ENCODE data around the gene MED8. TPM values are rescaled to one million over a fixed set of nuclear protein-coding genes. Genes with fewer than 3 reads are reported as not detected.

MED8 gene
- total and polyA plus RNA-seq, 5 donors, result 16.0 to 22.1 (median 18.8) TPM

- no peaks in the 10 kb centered on the region for H3K27me3 ChIP-seq (ENCODE audit: control insufficient read depth, insufficient read depth)
- intact Hi-C loops (cut with DNase I), result loop anchor here in 1 of 4 donors (2.0 kb wide), 1 partner anchor 110 kb away; no protein-coding TSS in a partner anchor
- 26% methylated on average over 22 of the region's 22 CpGs for WGBS
- DNase-seq, result no peak
- ATAC-seq, result peak; percentile 13 to 24
- H3K27ac ChIP-seq (ENCODE audit: low read length), result peak overlapping the region; percentile 69
- peak overlapping the region; percentile 45 for H3K4me3 ChIP-seq (ENCODE audit: low read length)
- H3K4me1 ChIP-seq (ENCODE audit: control insufficient read depth, insufficient read depth, low read length), result peaks cover 1% of the 10 kb centered on the region
- H3K9me3 ChIP-seq (ENCODE audit: control insufficient read depth, low read length), result no peaks in the 10 kb centered on the region
These were observed 41.2 kb downstream of the MED8 start for GRCh38 chr1:43348343-43348808.

DNA sequence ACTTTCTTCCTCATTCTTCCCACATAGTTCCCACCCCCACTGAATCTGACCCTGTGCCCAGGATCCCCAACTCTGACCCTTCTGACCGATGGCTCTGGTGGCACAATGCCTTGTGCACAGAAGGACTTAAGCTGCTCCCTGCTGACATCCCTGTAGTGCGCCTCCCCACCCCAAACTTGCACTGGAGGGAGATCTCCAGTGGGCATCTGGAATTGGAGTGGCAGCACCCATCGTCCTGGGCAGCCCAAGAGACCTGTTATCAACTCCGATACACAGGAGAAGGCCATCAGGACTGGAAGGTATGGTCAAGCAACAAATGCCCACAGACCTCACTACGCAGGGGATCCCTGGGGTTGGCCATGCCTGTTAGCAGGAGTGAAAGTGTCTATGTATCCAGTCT is 43.0 kb downstream of the MED8 start:
- H3K27ac ChIP-seq (ENCODE audit: low read length), result peak overlapping the region; percentile 63
- H3K9me3 ChIP-seq (ENCODE audit: control insufficient read depth, low read length), result no peaks in the 10 kb centered on the region
- ATAC-seq (no peak), DNase-seq (no peak)
- 87% methylated on average over 5 of the region's 5 CpGs for WGBS
- intact Hi-C loops (cut with DNase I), result no loop called here
- no peak overlapping the region for H3K4me3 ChIP-seq (ENCODE audit: low read length)
- H3K4me1 ChIP-seq (ENCODE audit: control insufficient read depth, insufficient read depth, low read length), result peaks cover 1% of the 10 kb centered on the region
- no peaks in the 10 kb centered on the region for H3K27me3 ChIP-seq (ENCODE audit: control insufficient read depth, insufficient read depth)

DNA sequence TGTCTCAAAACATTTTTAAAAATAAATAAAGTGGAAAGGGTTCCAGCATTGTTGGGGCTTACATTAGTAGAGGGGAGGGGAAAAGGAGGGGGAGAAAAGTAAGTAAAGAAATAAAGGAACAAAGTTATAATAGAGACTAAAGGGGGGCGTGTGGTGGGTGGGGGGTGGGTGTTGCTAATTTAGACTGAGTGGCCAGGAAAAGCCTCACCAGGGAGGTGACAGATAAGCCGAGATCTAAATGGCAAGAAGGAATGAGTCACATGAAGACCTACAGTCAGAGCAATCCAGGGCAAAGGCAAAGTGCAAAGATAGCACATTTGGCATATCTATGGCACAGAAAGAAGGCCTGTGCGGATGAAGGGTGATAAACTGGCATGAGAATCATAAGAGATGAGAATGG is 44.5 kb downstream of the MED8 start:
- Histone ChIP-seq H3K27me3 (ENCODE audit: control insufficient read depth, insufficient read depth) (no peaks in the 10 kb centered on the region), H3K4me1 (ENCODE audit: control insufficient read depth, insufficient read depth, low read length) (peaks cover under 1% of the 10 kb centered on the region), H3K4me3 (ENCODE audit: low read length) (no peak overlapping the region), H3K9me3 (ENCODE audit: control insufficient read depth, low read length) (no peaks in the 10 kb centered on the region), H3K27ac (ENCODE audit: low read length) (peak overlapping the region; percentile 64)
- WGBS, result 35% methylated on average over 3 of the region's 3 CpGs
- ATAC-seq (peak; percentile 39 to 44), DNase-seq (no peak)
- intact Hi-C loops (cut with DNase I), result no loop called here

DNA sequence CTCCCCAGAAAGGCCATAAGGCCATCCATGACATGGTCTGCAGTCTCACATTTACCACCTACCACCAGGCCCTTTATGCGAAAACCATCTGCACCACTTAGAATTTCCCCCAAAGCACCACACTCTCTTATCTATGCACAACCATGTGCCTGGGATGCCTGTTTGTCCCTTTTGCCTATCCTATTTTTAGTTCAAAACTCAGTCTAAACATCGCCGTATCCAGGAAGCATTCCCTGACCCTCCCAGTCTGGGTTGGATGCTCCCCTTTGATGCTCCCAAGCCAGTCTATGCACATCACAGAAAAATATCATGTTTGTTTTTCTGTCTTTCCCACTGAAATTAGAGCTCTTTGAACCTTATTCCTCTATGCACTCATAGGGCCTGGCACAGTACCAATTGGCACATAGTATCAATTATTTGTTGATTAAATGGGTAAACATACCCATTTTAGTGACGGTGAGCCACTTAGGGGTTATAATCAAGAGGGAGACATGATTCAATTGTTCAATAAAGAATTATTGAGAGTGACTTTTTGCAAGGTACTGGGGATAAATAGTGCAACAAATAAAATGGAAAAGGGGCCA is 45.2 kb downstream of the MED8 start:
- Histone ChIP-seq H3K9me3 (ENCODE audit: control insufficient read depth, low read length) (no peaks in the 10 kb centered on the region), H3K27ac (ENCODE audit: low read length) (peak overlapping the region; percentile 63), H3K27me3 (ENCODE audit: control insufficient read depth, insufficient read depth) (no peaks in the 10 kb centered on the region), H3K4me1 (ENCODE audit: control insufficient read depth, insufficient read depth, low read length) (no peaks in the 10 kb centered on the region), H3K4me3 (ENCODE audit: low read length) (no peak overlapping the region)
- 46% methylated on average over 4 of the region's 4 CpGs for WGBS
- intact Hi-C loops (cut with DNase I), result no loop called here
- DNase-seq (peak in 1 of 3 donors; percentile 36), ATAC-seq (peak; percentile 55 to 75)

DNA sequence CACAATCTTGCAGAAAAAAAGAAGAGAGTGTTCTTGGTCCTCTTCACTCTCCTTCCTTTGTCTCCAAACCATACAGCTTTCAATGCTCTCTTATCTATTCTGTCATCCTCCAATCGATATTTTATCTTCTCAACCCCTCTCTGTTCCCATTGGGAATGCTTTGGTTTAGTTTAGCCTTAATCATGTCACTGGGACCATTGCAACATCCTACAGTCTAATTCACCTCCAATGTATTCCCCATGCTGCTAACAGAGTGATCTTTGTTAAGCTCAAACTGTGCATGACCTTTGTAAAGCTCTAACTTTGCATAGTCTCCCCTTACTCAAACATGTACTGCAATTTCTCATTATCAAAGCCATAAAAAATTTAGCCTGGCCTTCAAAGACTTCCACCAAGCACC is 49.0 kb downstream of the MED8 start:
- H3K9me3 ChIP-seq (ENCODE audit: control insufficient read depth, low read length), result no peaks in the 10 kb centered on the region
- intact Hi-C loops (cut with DNase I), result no loop called here
- H3K27ac ChIP-seq (ENCODE audit: low read length), result no peak overlapping the region
- no peak for DNase-seq
- no peaks in the 10 kb centered on the region for H3K4me1 ChIP-seq (ENCODE audit: control insufficient read depth, insufficient read depth, low read length)
- no peaks in the 10 kb centered on the region for H3K27me3 ChIP-seq (ENCODE audit: control insufficient read depth, insufficient read depth)
- H3K4me3 ChIP-seq (ENCODE audit: low read length), result no peak overlapping the region
- WGBS, result 57% methylated on average over 1 of the region's 1 CpG
- no peak for ATAC-seq

DNA sequence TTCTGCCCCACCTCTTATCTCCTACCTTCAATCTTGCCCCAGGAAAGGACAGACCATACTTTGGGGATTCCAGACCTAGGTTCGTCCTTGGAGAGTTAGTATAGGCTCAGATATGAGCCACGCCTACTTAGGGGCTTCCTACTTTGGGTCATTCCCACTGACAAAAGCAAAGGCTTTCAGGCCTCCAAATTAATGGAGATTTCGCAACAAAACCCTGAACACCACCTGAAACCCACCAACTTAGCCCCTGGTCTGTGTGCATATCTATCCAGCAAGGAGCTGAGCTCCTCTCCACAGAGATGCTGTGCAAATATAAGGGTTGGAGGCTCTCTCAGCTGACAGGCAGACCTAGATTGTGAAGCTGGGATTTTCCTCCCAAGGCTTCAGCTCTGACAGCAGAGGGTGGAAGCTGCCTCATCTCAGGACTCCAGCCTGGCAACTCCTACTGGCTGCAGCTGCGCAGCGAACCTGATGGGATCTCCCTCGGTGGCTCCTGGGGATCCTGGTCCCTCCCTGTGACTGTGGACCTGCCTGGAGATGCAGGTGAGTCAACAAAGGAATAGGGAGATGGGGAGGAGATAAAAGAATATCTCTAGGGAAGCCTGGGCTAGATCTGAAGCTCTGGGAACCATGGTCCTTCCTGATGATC is 49.9 kb downstream of the MED8 start:
- ATAC-seq, result no peak
- Histone ChIP-seq H3K27me3 (ENCODE audit: control insufficient read depth, insufficient read depth) (no peaks in the 10 kb centered on the region), H3K4me1 (ENCODE audit: control insufficient read depth, insufficient read depth, low read length) (no peaks in the 10 kb centered on the region), H3K4me3 (ENCODE audit: low read length) (no peak overlapping the region), H3K27ac (ENCODE audit: low read length) (no peak overlapping the region), H3K9me3 (ENCODE audit: control insufficient read depth, low read length) (no peaks in the 10 kb centered on the region)
- 90% methylated on average over 6 of the region's 6 CpGs for WGBS
- DNase-seq, result no peak
- intact Hi-C loops (cut with DNase I), result no loop called here

GRCh38 chr1:43338001-43338400 is 51.6 kb downstream of the MED8 start:
- Histone ChIP-seq H3K4me1 (ENCODE audit: control insufficient read depth, insufficient read depth, low read length) (no peaks in the 10 kb centered on the region), H3K4me3 (ENCODE audit: low read length) (no peak overlapping the region), H3K27me3 (ENCODE audit: control insufficient read depth, insufficient read depth) (no peaks in the 10 kb centered on the region), H3K9me3 (ENCODE audit: control insufficient read depth, low read length) (no peaks in the 10 kb centered on the region), H3K27ac (ENCODE audit: low read length) (no peak overlapping the region)
- DNase-seq (no peak), ATAC-seq (peak in 1 of 2 donors; percentile 8)
- 77% methylated on average over 5 of the region's 5 CpGs for WGBS
- intact Hi-C loops (cut with DNase I), result no loop called here

- Histone ChIP-seq H3K9me3 (ENCODE audit: control insufficient read depth, low read length) (no peaks in the 10 kb centered on the region), H3K4me1 (ENCODE audit: control insufficient read depth, insufficient read depth, low read length) (no peaks in the 10 kb centered on the region), H3K27me3 (ENCODE audit: control insufficient read depth, insufficient read depth) (no peaks in the 10 kb centered on the region), H3K27ac (ENCODE audit: low read length) (no peak within 1 kb of the TSS), H3K4me3 (ENCODE audit: low read length) (no peak within 1 kb of the TSS)
- DNase-seq (no peak), ATAC-seq (peak in 1 of 2 donors; percentile 9)
- intact Hi-C loops (cut with DNase I), result no loop called here
- WGBS, result 65% methylated on average over 3 of the region's 3 CpGs
These were observed 52.0 kb downstream of the MED8 start, which contains the start of gene MPL for GRCh38 chr1:43337588-43337987. Gene MPL (plus strand): TSS chr1:43337818. CDS start chr1:43337849, 31 bp downstream.

DNA sequence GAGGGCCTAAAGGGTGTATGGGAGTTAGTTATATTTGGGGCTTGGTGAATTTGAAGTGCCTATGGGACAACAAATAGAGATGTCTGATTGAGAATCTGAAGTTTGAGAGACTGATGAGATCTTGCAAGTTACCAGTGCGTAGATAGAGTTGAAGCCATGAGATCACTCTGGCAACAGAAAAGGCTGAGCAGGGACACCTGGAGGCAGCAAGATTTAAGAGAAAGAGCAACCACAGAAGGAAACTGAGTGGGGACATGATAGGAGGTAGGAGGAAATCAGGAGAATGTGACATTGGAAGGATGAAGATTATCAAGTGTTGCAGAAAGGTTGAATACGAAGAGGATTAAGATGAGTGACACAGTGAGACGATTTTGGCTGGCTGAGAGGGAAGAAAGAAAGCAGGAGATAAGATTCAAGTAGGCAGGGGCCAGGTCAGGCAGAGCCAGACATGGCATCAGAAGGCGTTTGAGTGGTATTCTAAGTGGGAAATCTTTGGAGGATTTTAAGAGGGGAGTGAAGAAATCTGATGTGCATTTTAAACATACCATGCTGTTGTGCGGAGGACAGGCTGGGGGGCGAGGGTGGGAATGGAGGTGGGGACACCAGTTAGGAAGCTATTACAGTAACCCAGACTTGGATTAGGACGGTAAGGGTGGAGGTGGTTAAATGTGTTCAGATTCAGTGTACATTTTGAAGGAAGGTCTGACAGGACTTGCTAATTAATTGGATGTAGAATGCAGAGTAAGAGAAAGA is 55.0 kb downstream of the MED8 start:
- Histone ChIP-seq H3K4me3 (ENCODE audit: low read length) (no peak overlapping the region), H3K9me3 (ENCODE audit: control insufficient read depth, low read length) (no peaks in the 10 kb centered on the region), H3K4me1 (ENCODE audit: control insufficient read depth, insufficient read depth, low read length) (peaks cover 7% of the 10 kb centered on the region), H3K27me3 (ENCODE audit: control insufficient read depth, insufficient read depth) (no peaks in the 10 kb centered on the region), H3K27ac (ENCODE audit: low read length) (no peak overlapping the region)
- DNase-seq (no peak), ATAC-seq (no peak)
- intact Hi-C loops (cut with DNase I), result no loop called here
- WGBS, result 47% methylated on average over 7 of the region's 7 CpGs

All from right cardiac atrium (tissue), 5 donors.